ENCODE results near the gene HTT.

DNA sequence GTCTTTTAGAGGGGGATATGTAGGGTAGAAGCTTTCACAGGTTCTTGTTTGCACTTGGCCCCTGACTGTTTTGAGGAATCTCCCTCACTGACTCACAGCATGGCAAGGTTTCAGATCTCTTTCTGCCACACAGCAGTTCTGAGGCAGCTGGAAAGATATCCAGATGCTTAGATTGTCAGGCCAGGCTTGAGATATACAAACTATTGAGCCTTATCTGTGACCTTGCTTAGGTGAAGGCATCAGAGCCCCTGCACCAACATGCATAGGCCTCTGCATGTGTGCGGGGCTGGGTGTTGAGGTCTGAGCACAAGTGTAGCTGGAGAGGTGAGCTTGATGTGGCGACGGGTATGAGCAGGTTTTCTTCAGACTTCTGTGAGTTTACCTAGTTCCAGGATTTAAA is 93.5 kb downstream of the HTT start:
- TF ChIP-seq, protein P1, sequence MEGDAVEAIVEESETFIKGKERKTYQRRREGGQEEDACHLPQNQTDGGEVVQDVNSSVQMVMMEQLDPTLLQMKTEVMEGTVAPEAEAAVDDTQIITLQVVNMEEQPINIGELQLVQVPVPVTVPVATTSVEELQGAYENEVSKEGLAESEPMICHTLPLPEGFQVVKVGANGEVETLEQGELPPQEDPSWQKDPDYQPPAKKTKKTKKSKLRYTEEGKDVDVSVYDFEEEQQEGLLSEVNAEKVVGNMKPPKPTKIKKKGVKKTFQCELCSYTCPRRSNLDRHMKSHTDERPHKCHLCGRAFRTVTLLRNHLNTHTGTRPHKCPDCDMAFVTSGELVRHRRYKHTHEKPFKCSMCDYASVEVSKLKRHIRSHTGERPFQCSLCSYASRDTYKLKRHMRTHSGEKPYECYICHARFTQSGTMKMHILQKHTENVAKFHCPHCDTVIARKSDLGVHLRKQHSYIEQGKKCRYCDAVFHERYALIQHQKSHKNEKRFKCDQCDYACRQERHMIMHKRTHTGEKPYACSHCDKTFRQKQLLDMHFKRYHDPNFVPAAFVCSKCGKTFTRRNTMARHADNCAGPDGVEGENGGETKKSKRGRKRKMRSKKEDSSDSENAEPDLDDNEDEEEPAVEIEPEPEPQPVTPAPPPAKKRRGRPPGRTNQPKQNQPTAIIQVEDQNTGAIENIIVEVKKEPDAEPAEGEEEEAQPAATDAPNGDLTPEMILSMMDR (IDR thresholded peaks at IDR 0.05; ENCODE audit: poor library complexity, severe bottlenecking): no peak
- no peak for TF ChIP-seq EP300 (conservative IDR thresholded peaks at IDR 0.05; ENCODE audit: poor library complexity, severe bottlenecking)
- TF ChIP-seq EZH2 (IDR thresholded peaks at IDR 0.05; ENCODE audit: borderline replicate concordance, insufficient read depth, low read length, poor library complexity, severe bottlenecking): no peak
- TF ChIP-seq MXI1 (conservative IDR thresholded peaks at IDR 0.05; ENCODE audit: poor library complexity, severe bottlenecking): no peak
